Kidney tubule cell (primary cell): ENCODE measurements around the gene MAGEF1.

Experiments
- DNase-seq: peaks from one replicate; pipeline ENCODE4 v3.0.0-alpha.2; 2018; ENCODE audit warnings: low spot score

Gene MAGEF1, protein sequence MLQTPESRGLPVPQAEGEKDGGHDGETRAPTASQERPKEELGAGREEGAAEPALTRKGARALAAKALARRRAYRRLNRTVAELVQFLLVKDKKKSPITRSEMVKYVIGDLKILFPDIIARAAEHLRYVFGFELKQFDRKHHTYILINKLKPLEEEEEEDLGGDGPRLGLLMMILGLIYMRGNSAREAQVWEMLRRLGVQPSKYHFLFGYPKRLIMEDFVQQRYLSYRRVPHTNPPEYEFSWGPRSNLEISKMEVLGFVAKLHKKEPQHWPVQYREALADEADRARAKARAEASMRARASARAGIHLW

GRCh38 chr3:184711493-184712247 lies at the start of gene MAGEF1:
Gene MAGEF1 (minus strand): TSS chr3:184712064. CDS start chr3:184711821, 243 bp downstream.
- DNase-seq = peak; percentile 86

DNA sequence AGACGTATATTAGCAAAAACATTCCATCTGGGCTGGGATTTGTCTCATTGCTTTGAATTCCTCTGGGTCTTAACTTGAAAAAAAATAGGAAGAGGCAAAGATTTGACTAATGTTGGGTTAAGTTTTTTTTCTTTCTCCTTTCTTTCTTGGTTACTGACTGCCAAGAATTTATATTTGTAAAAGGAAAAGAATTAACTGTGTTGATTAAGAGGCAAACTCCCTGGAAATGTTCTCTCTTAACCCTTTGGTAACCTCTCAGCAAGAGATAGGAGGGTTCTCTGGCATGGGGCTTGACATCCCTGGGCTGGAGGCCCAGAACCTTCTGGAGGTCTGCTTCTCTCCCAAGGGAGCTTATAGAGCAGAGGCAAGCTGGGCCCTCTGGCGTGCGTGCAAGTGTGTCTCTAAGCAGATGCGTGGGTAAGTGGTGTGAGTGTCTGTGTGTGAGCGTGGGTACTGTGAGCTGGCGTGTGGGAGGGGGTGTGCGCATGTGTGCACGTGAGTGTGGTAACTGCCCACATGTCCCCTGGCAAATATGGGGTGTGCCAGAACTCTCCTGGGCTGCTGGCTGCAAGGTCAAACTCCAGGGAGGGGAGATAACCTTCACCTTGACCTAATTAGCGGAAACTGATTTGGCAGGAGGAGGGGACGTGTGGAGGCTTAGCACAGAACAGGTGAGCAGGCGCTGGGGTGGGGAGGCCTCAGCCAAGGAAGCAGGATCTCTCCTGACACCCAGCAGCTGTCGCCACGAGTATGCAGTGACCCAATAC lies 49.4 kb upstream of the MAGEF1 start:
- no peak for DNase-seq

GRCh38 chr3:184760337-184761074 lies 48.6 kb upstream of the MAGEF1 start:
- no peak for DNase-seq

GRCh38 chr3:184759666-184760200 lies 47.9 kb upstream of the MAGEF1 start:
- no peak for DNase-seq

GRCh38 chr3:184758056-184758455 lies 46.2 kb upstream of the MAGEF1 start:
- DNase-seq = no peak

- DNase-seq = no peak
These were observed 45.3 kb upstream of the MAGEF1 start for GRCh38 chr3:184757022-184757651.

- DNase-seq = no peak
These were observed 44.5 kb upstream of the MAGEF1 start for GRCh38 chr3:184756151-184757021.

- DNase-seq = no peak
These were observed 43.5 kb upstream of the MAGEF1 start for GRCh38 chr3:184755315-184755731.

DNA sequence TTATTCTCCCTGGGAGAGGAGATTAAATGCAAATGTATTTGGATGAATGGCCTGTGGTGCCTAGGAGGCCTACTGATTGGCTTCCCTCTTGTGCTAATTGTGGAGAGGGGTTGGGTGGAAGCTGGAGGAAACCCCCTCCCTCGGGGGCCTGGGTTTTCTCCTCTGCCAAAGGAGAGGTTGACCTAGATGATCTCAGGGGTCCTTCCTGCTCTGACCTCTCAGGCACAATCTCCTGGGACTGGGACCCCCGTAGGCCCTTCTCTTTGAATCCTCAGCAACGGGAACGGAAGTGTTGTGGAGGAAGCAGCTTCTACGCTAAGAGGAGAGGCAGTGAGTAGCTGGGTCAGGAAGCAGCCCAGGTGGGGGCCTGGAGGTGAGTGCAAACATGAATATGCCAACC lies 40.5 kb upstream of the MAGEF1 start:
- DNase-seq = no peak

GRCh38 chr3:184751204-184752040 lies 39.6 kb upstream of the MAGEF1 start:
- DNase-seq = no peak

GRCh38 chr3:184750349-184751083 lies 38.7 kb upstream of the MAGEF1 start:
- DNase-seq = no peak

- DNase-seq = no peak
These were observed 37.4 kb upstream of the MAGEF1 start for GRCh38 chr3:184749168-184749744.

DNA sequence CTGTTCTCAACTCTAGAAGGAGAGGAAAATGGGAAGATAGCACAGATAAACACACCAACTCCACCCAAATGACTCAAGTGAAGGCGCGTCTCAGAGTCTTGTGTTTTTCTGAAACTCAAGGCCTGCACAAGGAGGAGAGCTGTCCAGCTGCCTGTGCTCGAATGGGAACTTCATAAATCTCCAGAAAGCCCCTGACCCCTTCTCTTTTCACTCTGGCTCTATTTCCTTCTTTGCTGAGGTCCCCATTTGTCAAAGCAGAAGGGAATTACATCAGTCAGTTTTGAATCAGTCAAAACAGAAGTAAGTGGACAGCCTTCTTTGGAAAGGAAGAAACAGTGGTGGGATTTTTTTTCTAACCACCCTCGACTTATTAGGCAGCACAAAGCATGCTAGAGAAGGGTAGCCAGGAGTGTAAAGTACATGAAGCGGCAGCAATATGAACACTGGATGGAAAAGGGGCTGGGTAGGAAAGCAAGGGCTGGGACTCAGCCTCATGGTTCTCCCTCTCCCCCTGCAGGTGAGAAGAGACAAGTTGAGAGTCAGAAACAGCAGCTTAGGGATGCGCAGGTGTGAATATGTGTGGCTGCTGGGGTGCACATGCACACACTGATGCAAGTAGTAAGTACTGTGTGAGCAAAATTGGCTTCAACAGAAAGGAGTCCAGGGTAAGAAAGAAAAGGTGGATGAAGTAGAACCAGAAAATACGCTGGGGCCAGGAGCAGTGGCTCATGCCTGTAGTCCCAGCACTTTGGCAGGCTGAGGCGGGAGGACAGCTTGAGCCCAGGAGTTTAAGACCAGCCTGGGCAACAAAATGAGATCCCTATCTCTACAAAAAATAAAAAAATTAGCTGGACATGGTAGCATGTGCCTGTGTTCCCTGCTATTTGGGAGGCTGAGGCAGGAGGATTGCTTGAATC lies 36.6 kb upstream of the MAGEF1 start:
- no peak for DNase-seq

- DNase-seq = no peak
These were observed 34.6 kb upstream of the MAGEF1 start for GRCh38 chr3:184746131-184747120.

DNA sequence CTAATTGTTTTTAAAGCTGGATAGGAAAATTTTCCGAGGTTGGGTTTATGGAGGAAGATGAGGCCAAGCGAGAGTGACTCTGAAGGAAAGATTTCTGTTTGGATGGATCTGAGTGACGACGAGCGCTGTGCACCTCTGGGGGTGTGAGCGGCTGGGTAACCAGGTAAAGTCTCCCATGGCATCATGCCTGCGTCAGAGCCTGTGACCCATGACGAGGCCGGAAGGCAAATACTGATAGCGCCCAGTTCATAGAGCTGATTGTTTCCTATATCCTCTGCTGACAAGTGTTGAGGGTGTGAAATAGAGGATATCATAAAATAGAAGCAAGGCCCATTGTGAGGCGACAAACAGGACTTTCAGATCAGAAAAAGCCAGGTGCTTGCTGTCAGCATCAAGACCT lies 33.7 kb upstream of the MAGEF1 start:
- DNase-seq = no peak

- no peak for DNase-seq
These were observed 31.4 kb upstream of the MAGEF1 start for GRCh38 chr3:184743248-184743647.
